NB4 (cell line): ENCODE results near the gene CACNA1D.

Source experiments
- CTCF ChIP-seq: IDR thresholded peaks from one replicate; pipeline ENCODE4 v1.5.1; 2012; ENCODE audit warnings: low read depth, low read length
- POLR2A ChIP-seq: IDR thresholded peaks from 2 replicates; pipeline ENCODE4 v1.6.1; 2011; ENCODE audit warnings: mild to moderate bottlenecking; ENCODE audit not compliant: insufficient read length; ENCODE audit errors: extremely low read depth

- TF ChIP-seq POLR2A (no peak), CTCF (no peak)
Measured at GRCh38 chr3:53483821-53484220, 10.6 kb upstream of the CACNA1D start.
